PC-9 (cell line): Measurements from ENCODE around the gene UBE2R2. TPM values are rescaled to one million over a fixed set of nuclear protein-coding genes. Genes with fewer than 3 reads are reported as not detected.

Source experiments
- BruUV-seq: library from RNA; stranded (reverse); fragments of 400-500 nt; replicated peaks from 2 replicates; lab custom pipeline; 2021; lab: Mats Ljungman, UMichigan
- CTCF ChIA-PET: fragments of 300-600 bp; sonication (Branson Sonifier 250); formaldehyde crosslinking; loops from one replicate; lab custom pipeline; 2022; ENCODE audit warnings: antibody characterized with exemption; lab: Charles Lee
- POLR2A ChIA-PET: fragments of 300-600 bp; sonication (Branson Sonifier 250); formaldehyde crosslinking; loops from one replicate; lab custom pipeline; 2022; ENCODE audit warnings: antibody characterized with exemption; ENCODE audit not compliant: unreplicated experiment; lab: Charles Lee
- DNase-seq, 2 experiments: peaks; one replicate each; pipeline versions ENCODE4 v3.0.0 to v3.0.0-alpha.2; 2015 to 2022; ENCODE audit warnings: mixed read lengths in 1 of 2
- H2AFZ ChIP-seq: fragments of 200-600 bp; sonication (generic); 2 replicates; pipeline ENCODE4 v1.8.1; 2017; ENCODE audit warnings: antibody characterized with exemption
- H3F3A ChIP-seq: fragments of 200-600 bp; sonication (generic); 2 replicates; pipeline ENCODE4 v1.8.1; 2017; ENCODE audit warnings: antibody characterized with exemption, mild to moderate bottlenecking, low read depth; ENCODE audit not compliant: insufficient read depth
- H3K27ac ChIP-seq: fragments of 200-600 bp; sonication (generic); 2 replicates; pipeline ENCODE4 v1.6.1; 2016; ENCODE audit warnings: mixed run types
- H3K27me3 ChIP-seq: fragments of 200-600 bp; sonication (generic); 2 replicates; pipeline ENCODE4 v1.6.1; 2016; ENCODE audit warnings: low read depth, mixed run types; ENCODE audit not compliant: insufficient read depth
- H3K36me3 ChIP-seq: fragments of 200-600 bp; sonication (generic); 2 replicates; pipeline ENCODE4 v1.6.1; 2016; ENCODE audit warnings: low read depth, mixed run types
- H3K4me1 ChIP-seq: fragments of 200-600 bp; sonication (generic); replicated peaks from 2 replicates; pipeline ENCODE4 v1.6.1; 2016; ENCODE audit warnings: mixed run types; ENCODE audit not compliant: insufficient read depth
- H3K4me2 ChIP-seq: fragments of 200-600 bp; sonication (generic); 2 replicates; pipeline ENCODE4 v1.6.1; 2017; ENCODE audit warnings: mixed run types
- H3K4me3 ChIP-seq: fragments of 200-600 bp; sonication (generic); 2 replicates; pipeline ENCODE4 v1.6.1; 2016; ENCODE audit warnings: mixed run types
- H3K79me2 ChIP-seq: fragments of 200-600 bp; sonication (generic); 2 replicates; pipeline ENCODE4 v1.6.1; 2017; ENCODE audit warnings: low read depth, mixed run types
- H3K9me2 ChIP-seq: fragments of 200-600 bp; sonication (generic); 2 replicates; pipeline ENCODE4 v1.8.1; 2017; ENCODE audit warnings: mild to moderate bottlenecking; ENCODE audit not compliant: insufficient read depth
- H3K9me3 ChIP-seq: fragments of 200-600 bp; sonication (generic); 2 replicates; pipeline ENCODE4 v1.8.1; 2016; ENCODE audit warnings: low read depth; ENCODE audit not compliant: insufficient read depth
- H4K20me1 ChIP-seq: fragments of 200-600 bp; sonication (generic); 2 replicates; pipeline ENCODE4 v1.8.1; 2017; ENCODE audit not compliant: insufficient read depth
- CTCF ChIP-seq: fragments of 200-600 bp; sonication (generic); conservative IDR thresholded peaks from 2 replicates; pipeline ENCODE4 v1.6.1; 2017; ENCODE audit warnings: mixed run types, antibody characterized with exemption, mild to moderate bottlenecking, moderate library complexity
- EZH2 ChIP-seq: fragments of 200-600 bp; sonication (generic); IDR thresholded peaks from 2 replicates; pipeline ENCODE4 v1.8.0; 2017; ENCODE audit warnings: antibody characterized with exemption, low read depth
- intact Hi-C: fragments of 100-400 bp; cut with micrococcal nuclease; formaldehyde crosslinking; loops from one replicate; pipeline ENCODE4 v1.10.0; 2022; ENCODE audit not compliant: unreplicated experiment
- total RNA-seq: library from RNA; stranded (reverse); gene quantifications from 2 replicates; pipeline ENCODE4 v1.2.3, GENCODE V29; 2021

UBE2R2 gene
- total RNA-seq, 1 experiment from 2014 or later, result 38.9 TPM

GRCh38 chr9:33817327-33818166 lies 587 bp downstream of the UBE2R2 start:
- Histone ChIP-seq H3F3A (peaks cover 29% of the 10 kb centered on the region), H4K20me1 (peaks cover 22% of the 10 kb centered on the region; the same call in 1 of the 2 replicates), H3K9me3 (no peaks in the 10 kb centered on the region), H3K4me1 (peaks cover 39% of the 10 kb centered on the region), H3K4me3 (peak overlapping the region; percentile 74), H2AFZ (no peak overlapping the region), H3K36me3 (no peaks in the 10 kb centered on the region), H3K27ac (peak overlapping the region; percentile 96), H3K27me3 (no peaks in the 10 kb centered on the region), H3K9me2 (no peaks in the 10 kb centered on the region), H3K4me2 (peak overlapping the region; percentile 49), H3K79me2 (peaks cover 57% of the 10 kb centered on the region)
- TF ChIP-seq CTCF (no peak), EZH2 (no peak)
- intact Hi-C loops, result loop anchor here (2.0 to 10.0 kb wide), 3 partner anchors 35 to 583 kb away; no protein-coding TSS in a partner anchor
- ChIA-PET POLR2A (no interaction called here), CTCF (interaction anchor here (0.6 kb wide), 1 partner anchor 34 kb away, joined by 5 read pairs; no protein-coding TSS in a partner anchor)
- peak; percentile 38 to 55 for DNase-seq
- BruUV-seq, result TSS peak; percentile 30

- H3K4me1 ChIP-seq, result peaks cover 39% of the 10 kb centered on the region
- POLR2A ChIA-PET, result no interaction called here
Observed at GRCh38 chr9:33818167-33818846, 1.3 kb downstream of the UBE2R2 start.

More at GRCh38 chr9:33818167-33818846, 1.3 kb downstream of the UBE2R2 start:
- CTCF ChIA-PET, result interaction anchor here (0.6 kb wide), 1 partner anchor 33 kb away, joined by 5 read pairs; no protein-coding TSS in a partner anchor
- intact Hi-C loops, result loop anchor here (5.0 to 10.0 kb wide), 2 partner anchors 34 to 584 kb away; no protein-coding TSS in a partner anchor
- peaks cover 25% of the 10 kb centered on the region; the same call in 1 of the 2 replicates for H4K20me1 ChIP-seq
- H2AFZ ChIP-seq, result no peak overlapping the region
- peak overlapping the region; percentile 86 for H3K4me3 ChIP-seq
- H3K79me2 ChIP-seq, result peaks cover 65% of the 10 kb centered on the region
- peak overlapping the region; percentile 98 for H3K4me2 ChIP-seq
- H3K9me3 ChIP-seq, result no peaks in the 10 kb centered on the region
- DNase-seq, result peak in 1 of 2 experiments; percentile 54
- H3K27ac ChIP-seq, result peak overlapping the region; percentile 57
- no peaks in the 10 kb centered on the region for H3K9me2 ChIP-seq
- no peaks in the 10 kb centered on the region for H3K36me3 ChIP-seq
- no peak for TF ChIP-seq CTCF
- no peaks in the 10 kb centered on the region for H3K27me3 ChIP-seq
- H3F3A ChIP-seq, result peaks cover 29% of the 10 kb centered on the region
- no TSS peak for BruUV-seq
